Common myeloid progenitor, CD34-positive (primary cell): ENCODE data around the gene HMCN2.

ENCODE experiments used
- CTCF ChIA-PET: fragments of 350-600 bp; sonication (Branson Sonifier 250); formaldehyde crosslinking; loops from one replicate; lab custom pipeline; 2021; ENCODE audit warnings: antibody characterized with exemption; lab: Charles Lee
- POLR2A ChIA-PET: fragments of 350-600 bp; sonication (Branson Sonifier 250); formaldehyde crosslinking; loops from one replicate; lab custom pipeline; 2021; ENCODE audit warnings: antibody characterized with exemption; lab: Charles Lee
- DNase-seq, 3 donors: peaks; one replicate each; pipeline versions ENCODE4 v3.0.0 to v3.0.0-alpha.2; 2013
- H3K27ac ChIP-seq, 2 experiments: 1 replicate in 1 of 2; 2 replicates in 1 of 2; pipeline ENCODE4 v1.7.0; 2013; ENCODE audit warnings: inconsistent platforms in 2 of 2, low read length in 2 of 2, mild to moderate bottlenecking in 2 of 2, low read depth in 1 of 2, moderate library complexity in 1 of 2; ENCODE audit not compliant: severe bottlenecking in 2 of 2, insufficient read depth in 1 of 2, poor library complexity in 1 of 2
- H3K27me3 ChIP-seq, 5 experiments: replicated peaks in 2 of 5; 1 replicate in 3 of 5; 2 replicates in 2 of 5; pipeline versions ENCODE4 v1.6.1 to v1.7.0; 2013; ENCODE audit warnings: low read length in 4 of 5, mild to moderate bottlenecking in 2 of 5, moderate library complexity in 2 of 5, inconsistent platforms in 1 of 5; ENCODE audit not compliant: insufficient read depth in 5 of 5, control insufficient read depth in 4 of 5
- H3K36me3 ChIP-seq, 4 experiments: 1 replicate in 2 of 4; 2 replicates in 2 of 4; pipeline versions ENCODE4 v1.6.1 to v1.7.0; 2013; ENCODE audit warnings: low read length in 3 of 4, control low read depth in 1 of 4, mild to moderate bottlenecking in 1 of 4; ENCODE audit not compliant: control insufficient read depth in 4 of 4, insufficient read depth in 4 of 4
- H3K4me1 ChIP-seq, 4 experiments: 1 replicate in 3 of 4; 2 replicates in 1 of 4; pipeline versions ENCODE4 v1.6.1 to v1.7.1; 2013; ENCODE audit warnings: low read length in 3 of 4, mild to moderate bottlenecking in 3 of 4, control low read depth in 1 of 4, inconsistent platforms in 1 of 4, moderate library complexity in 1 of 4; ENCODE audit not compliant: control insufficient read depth in 4 of 4, insufficient read depth in 4 of 4; ENCODE audit errors: control extremely low read depth in 1 of 4
- H3K4me3 ChIP-seq, 7 experiments: 1 replicate in 4 of 7; 2 replicates in 3 of 7; pipeline versions ENCODE4 v1.5.1 to v1.7.0; 2013; ENCODE audit warnings: mild to moderate bottlenecking in 7 of 7, low read length in 6 of 7, moderate library complexity in 6 of 7, inconsistent platforms in 2 of 7, low read depth in 2 of 7, control low read depth in 1 of 7; ENCODE audit not compliant: insufficient read depth in 4 of 7, control insufficient read depth in 1 of 7; ENCODE audit errors: extremely low read depth in 1 of 7
- H3K9me3 ChIP-seq, 5 experiments: 1 replicate in 4 of 5; 2 replicates in 1 of 5; pipeline versions ENCODE4 v1.6.1 to v1.7.1; 2013; ENCODE audit warnings: low read length in 4 of 5, mild to moderate bottlenecking in 2 of 5, inconsistent platforms in 1 of 5, low read depth in 1 of 5, moderate library complexity in 1 of 5; ENCODE audit not compliant: control insufficient read depth in 4 of 5, insufficient read depth in 2 of 5; ENCODE audit errors: control extremely low read depth in 1 of 5
- WGBS: methylation state at CpG from one replicate; pipeline ENCODE4 v1.1.5; 2013; ENCODE audit not compliant: insufficient coverage; 5-methylcytosine and 5-hydroxymethylcytosine counted together

Gene HMCN2

GRCh38 chr9:130437011-130437789 is 171.6 kb downstream of the HMCN2 start:
- Histone ChIP-seq H3K36me3 (no peaks in the 10 kb centered on the region), H3K4me1 (peaks cover 0 to 11% (median 7%) of the 10 kb centered on the region in 4 experiments), H3K9me3 (peaks cover 3 to 12% (median 6%) of the 10 kb centered on the region in 5 experiments), H3K27me3 (peaks cover 5 to 57% (median 15%) of the 10 kb centered on the region in 5 experiments), H3K4me3 (no peak overlapping the region), H3K27ac (no peak overlapping the region)
- CTCF ChIA-PET: interaction anchor here (0.7 to 1.7 kb wide), 3 partner anchors 10 to 309 kb away, joined by 3 read pairs; no protein-coding TSS in a partner anchor
- DNase-seq: no peak
- WGBS: 79% methylated on average over 14 of the region's 15 CpGs
- POLR2A ChIA-PET: no interaction called here

DNA sequence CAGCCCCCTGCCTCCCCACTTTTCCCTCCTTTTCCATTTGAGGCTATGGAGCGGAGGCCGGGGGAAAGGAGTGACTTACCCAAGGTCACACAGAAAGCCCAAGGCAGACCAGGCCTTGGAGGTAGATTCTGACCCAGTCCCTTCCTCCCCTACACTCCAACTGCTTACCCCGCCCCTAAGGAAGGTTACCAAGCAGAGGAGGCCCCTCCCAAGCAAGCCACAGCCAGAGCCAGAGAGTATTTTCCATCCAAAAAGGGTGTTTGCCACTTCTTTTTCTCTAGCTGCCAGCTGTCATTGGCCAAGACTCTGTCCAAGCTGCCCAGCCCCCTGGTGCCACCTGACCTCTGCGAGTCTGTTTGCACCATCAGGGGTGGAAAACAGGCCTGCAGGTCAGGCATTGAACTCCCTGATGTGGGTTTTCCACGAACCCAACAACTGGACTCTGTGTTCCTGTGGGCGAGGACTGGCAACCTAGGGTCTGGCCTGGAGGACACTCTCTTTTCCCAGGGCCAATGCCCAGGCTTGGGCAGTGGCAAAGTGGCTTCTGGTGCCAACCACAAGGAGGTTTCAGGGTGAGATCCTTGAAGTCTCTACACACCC is 172.9 kb downstream of the HMCN2 start:
- no peaks in the 10 kb centered on the region for H3K36me3 ChIP-seq
- no peak for DNase-seq
- WGBS: 93% methylated on average over 4 of the region's 6 CpGs
- no peak overlapping the region for H3K4me3 ChIP-seq
- CTCF ChIA-PET: interaction anchor here (0.7 to 1.9 kb wide), 4 partner anchors 10 to 311 kb away, joined by 3 to 4 read pairs (median 4); no protein-coding TSS in a partner anchor
- H3K4me1 ChIP-seq: peaks cover 0 to 3% (median 2%) of the 10 kb centered on the region in 4 experiments
- H3K27ac ChIP-seq: no peak overlapping the region
- peaks cover 5 to 56% (median 11%) of the 10 kb centered on the region in 5 experiments for H3K27me3 ChIP-seq
- POLR2A ChIA-PET: no interaction called here
- H3K9me3 ChIP-seq: peaks cover 3 to 13% (median 6%) of the 10 kb centered on the region in 5 experiments

DNA sequence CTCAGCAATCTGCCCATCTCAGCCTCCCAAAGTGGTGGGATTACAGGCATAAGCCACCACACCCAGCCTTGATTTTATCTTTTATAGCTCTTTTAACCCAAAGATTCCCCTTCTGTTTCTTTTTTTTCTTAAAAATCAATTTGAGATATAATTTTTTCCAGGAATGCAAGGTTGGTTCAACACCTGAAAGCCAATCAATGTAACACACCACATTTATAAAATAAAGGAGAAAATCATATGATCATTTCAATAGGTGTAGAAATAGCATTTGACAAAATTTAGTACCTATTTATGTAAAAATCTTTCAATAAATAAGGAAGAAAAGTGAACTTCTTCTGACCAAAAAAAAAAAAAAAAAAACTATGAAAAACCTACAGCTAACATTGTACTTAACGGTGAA is 175.5 kb downstream of the HMCN2 start:
- WGBS: no CpG with 5 or more reads among the region's 1 CpG
- ChIA-PET CTCF (no interaction called here), POLR2A (no interaction called here)
- H3K9me3 ChIP-seq: peaks cover 3 to 13% (median 6%) of the 10 kb centered on the region in 5 experiments
- H3K27me3 ChIP-seq: peaks cover 5 to 61% (median 15%) of the 10 kb centered on the region in 5 experiments
- no peak overlapping the region for H3K4me3 ChIP-seq
- no peaks in the 10 kb centered on the region for H3K36me3 ChIP-seq
- H3K4me1 ChIP-seq: peaks cover 0 to 12% (median 9%) of the 10 kb centered on the region in 4 experiments
- H3K27ac ChIP-seq: no peak overlapping the region
- no peak for DNase-seq

DNA sequence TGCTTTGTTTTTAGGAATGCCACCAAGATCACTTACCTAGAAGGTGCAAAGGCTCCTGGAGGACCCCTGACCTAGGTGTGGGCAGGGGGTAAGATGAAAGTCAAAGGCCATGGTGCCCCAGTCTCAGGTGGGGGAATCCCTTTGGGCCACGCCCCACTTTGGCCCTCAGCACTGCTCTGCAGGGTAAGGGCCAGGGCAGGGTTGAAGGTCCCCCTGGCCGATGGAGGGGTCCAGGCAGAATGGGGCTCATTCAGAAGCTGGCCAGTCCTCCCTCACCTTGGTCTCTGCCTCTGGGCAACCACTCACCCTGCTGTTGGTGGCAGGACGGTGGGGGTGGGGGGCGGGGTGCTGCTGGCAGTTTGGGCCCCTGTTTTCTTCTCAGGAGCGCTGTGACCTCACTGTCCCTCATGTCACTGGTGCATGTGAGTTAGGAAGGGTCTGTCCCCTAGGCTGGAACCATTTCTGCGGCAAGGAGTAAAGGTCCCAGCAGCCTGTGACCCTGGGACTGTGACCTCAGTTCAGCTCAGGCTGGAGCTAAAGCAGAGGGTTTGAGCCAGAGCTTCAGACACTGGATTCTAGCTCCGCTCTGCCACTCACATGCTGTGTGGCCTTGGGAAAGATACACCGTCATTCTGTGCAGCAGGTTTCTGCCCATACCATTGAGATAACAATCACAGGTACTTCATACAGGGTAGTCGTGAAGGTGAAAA is 177.3 kb downstream of the HMCN2 start:
- ChIA-PET CTCF (no interaction called here), POLR2A (interaction anchor here (0.6 kb wide), 1 partner anchor 31 kb away, joined by 3 read pairs; no protein-coding TSS in a partner anchor)
- no peaks in the 10 kb centered on the region for H3K36me3 ChIP-seq
- H3K4me1 ChIP-seq: peaks cover 0 to 12% (median 10%) of the 10 kb centered on the region in 4 experiments
- peaks cover 2 to 62% (median 18%) of the 10 kb centered on the region in 5 experiments for H3K27me3 ChIP-seq
- no peak overlapping the region for H3K4me3 ChIP-seq
- peaks cover 3 to 13% (median 6%) of the 10 kb centered on the region in 5 experiments for H3K9me3 ChIP-seq
- WGBS: 93% methylated on average over 9 of the region's 9 CpGs
- H3K27ac ChIP-seq: no peak overlapping the region
- no peak for DNase-seq

- H3K27me3 ChIP-seq: peaks cover 2 to 61% (median 18%) of the 10 kb centered on the region in 5 experiments
These were observed 177.9 kb downstream of the HMCN2 start for GRCh38 chr9:130443456-130443801.

DNA sequence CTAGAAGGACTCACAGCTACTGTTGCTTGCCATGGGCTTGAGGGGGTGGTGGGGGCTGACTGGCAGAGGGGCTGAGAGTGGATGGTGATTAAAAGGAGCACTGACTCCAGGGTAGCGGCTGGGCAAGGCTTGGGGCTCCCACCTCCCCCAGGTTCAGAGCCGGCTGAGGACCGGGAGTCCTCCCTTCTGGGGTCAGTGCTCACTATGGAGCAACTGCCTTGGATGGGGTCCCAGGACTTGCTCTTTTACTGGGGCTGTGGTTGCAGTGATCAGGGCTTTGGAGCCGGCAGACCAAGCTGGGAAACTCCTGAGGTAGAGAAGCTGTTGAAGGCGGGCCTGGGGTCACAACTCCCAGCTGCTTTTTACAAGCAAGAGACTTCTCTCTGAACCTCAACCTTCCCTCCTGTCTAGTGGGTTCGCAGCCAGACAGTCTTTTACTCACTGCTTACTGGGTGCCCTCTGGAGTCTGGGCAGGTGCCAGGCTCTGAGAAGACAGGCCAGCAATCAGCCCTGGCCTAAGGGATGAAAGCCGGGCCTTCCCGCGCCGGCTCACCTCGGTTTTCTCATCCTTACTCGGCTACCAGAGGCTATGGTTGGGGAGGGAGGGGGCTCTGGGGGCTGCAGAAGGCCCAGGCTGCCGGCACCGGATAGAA is 178.4 kb downstream of the HMCN2 start:
- CTCF ChIA-PET: interaction anchor here (0.5 to 0.6 kb wide), 2 partner anchors 263 to 328 kb away, joined by 3 read pairs; no protein-coding TSS in a partner anchor
- Histone ChIP-seq H3K27me3 (peaks cover 2 to 58% (median 18%) of the 10 kb centered on the region in 5 experiments), H3K36me3 (no peaks in the 10 kb centered on the region), H3K4me1 (peaks cover 0 to 13% (median 11%) of the 10 kb centered on the region in 4 experiments), H3K27ac (no peak overlapping the region), H3K4me3 (peak overlapping the region in 4 of 7 experiments; percentile 15 to 70 (median 38)), H3K9me3 (peaks cover 3 to 13% (median 6%) of the 10 kb centered on the region in 5 experiments)
- DNase-seq: no peak
- WGBS: 62% methylated on average over 10 of the region's 14 CpGs
- POLR2A ChIA-PET: interaction anchor here (0.6 kb wide), 1 partner anchor 33 kb away, joined by 3 read pairs; no protein-coding TSS in a partner anchor

More at GRCh38 chr9:130443456-130443801, 177.9 kb downstream of the HMCN2 start:
- H3K27ac ChIP-seq: no peak overlapping the region
- no peaks in the 10 kb centered on the region for H3K36me3 ChIP-seq
- WGBS: 88% methylated on average over 5 of the region's 6 CpGs
- H3K9me3 ChIP-seq: peaks cover 3 to 13% (median 6%) of the 10 kb centered on the region in 5 experiments
- peaks cover 0 to 13% (median 11%) of the 10 kb centered on the region in 4 experiments for H3K4me1 ChIP-seq
- no peak for DNase-seq
- no peak overlapping the region for H3K4me3 ChIP-seq
- ChIA-PET CTCF (interaction anchor here (0.5 kb wide), 1 partner anchor 328 kb away, joined by 3 read pairs; no protein-coding TSS in a partner anchor), POLR2A (interaction anchor here (0.6 kb wide), 1 partner anchor 32 kb away, joined by 3 read pairs; no protein-coding TSS in a partner anchor)
